BLaER1 treated with 17β-estradiol and CSF1 and Interleukin-3, amounts not matched to agents 10 nM and 100 nM (cell line): ENCODE results near the gene RPL32.
A peak's percentile ranks its signal among the peaks of the same experiment; 100 is the strongest.
"Not testable (repeated sequence)": the region's sequence is repeated elsewhere in the genome, so short reads cannot be mapped to it uniquely, and the experiment has no call there.

ENCODE experiments used
- H3K27ac ChIP-seq, 11 experiments: shearing (Covaris generic); formaldehyde crosslinking; 2 replicates each; pipeline ENCODE4 v1.8.1; 2022
- H3K27me3 ChIP-seq, 11 experiments: shearing (Covaris generic); formaldehyde crosslinking; 2 replicates each; pipeline ENCODE4 v1.8.1; 2022
- H3K36me3 ChIP-seq, 11 experiments: shearing (Covaris generic); formaldehyde crosslinking; 2 replicates each; pipeline ENCODE4 v1.8.1; 2022
- H3K4me1 ChIP-seq, 10 experiments: shearing (Covaris generic); formaldehyde crosslinking; 2 replicates each; pipeline ENCODE4 v1.8.1; 2022
- H3K4me2 ChIP-seq, 11 experiments: shearing (Covaris generic); formaldehyde crosslinking; 2 replicates each; pipeline ENCODE4 v1.8.1; 2022
- H3K4me3 ChIP-seq, 10 experiments: shearing (Covaris generic); formaldehyde crosslinking; 2 replicates each; pipeline ENCODE4 v1.8.1; 2022
- H3K9ac ChIP-seq, 11 experiments: shearing (Covaris generic); formaldehyde crosslinking; 2 replicates each; pipeline ENCODE4 v1.8.1; 2022
- H3K9me3 ChIP-seq, 11 experiments: shearing (Covaris generic); formaldehyde crosslinking; replicated peaks in 1 of 11; 2 replicates each; pipeline ENCODE4 v1.8.1; 2022
- H4K20me1 ChIP-seq, 11 experiments: shearing (Covaris generic); formaldehyde crosslinking; 2 replicates each; pipeline ENCODE4 v1.8.1; 2022
- Cebpa-rat ChIP-seq, 11 experiments: shearing (Covaris generic); IDR thresholded peaks; 2 replicates each; pipeline ENCODE4 v1.8.1; 2022

Gene RPL32

GRCh38 chr3:12856626-12857025, 15.3 kb upstream of the RPL32 start:
- Histone ChIP-seq H3K36me3 (no peaks in the 10 kb centered on the region), H3K4me3 (no peak overlapping the region), H3K9ac (no peak overlapping the region), H4K20me1 (no peaks in the 10 kb centered on the region), H3K27ac (no peak overlapping the region), H3K27me3 (no peaks in the 10 kb centered on the region), H3K4me1 (peaks cover 18 to 58% (median 47%) of the 10 kb centered on the region in 10 experiments), H3K9me3 (no peaks in the 10 kb centered on the region), H3K4me2 (peak overlapping the region in 9 of 11 experiments; percentile 12 to 77 (median 51); a peak in 16 of 22 replicates)
- no peak for TF ChIP-seq Cebpa-rat (IDR thresholded peaks at IDR 0.05)

DNA sequence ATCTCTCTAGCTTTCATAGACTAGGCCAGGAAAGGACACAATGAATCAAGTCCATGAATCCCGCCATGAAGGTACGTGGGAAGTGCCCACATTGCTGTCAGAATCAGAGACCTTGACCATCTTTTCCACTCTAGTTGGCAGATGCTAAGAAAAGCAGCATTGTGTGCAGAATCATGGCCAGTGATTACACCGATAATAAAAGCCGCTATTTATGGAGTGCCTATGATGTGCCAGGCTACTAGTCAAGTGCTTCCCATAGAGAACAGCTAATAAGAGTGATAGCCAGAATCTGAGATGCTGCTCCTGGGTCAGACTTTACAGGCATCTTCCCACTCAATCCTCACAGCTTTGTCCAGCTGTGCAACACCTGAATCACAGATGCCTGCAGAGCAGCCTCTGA, 13.2 kb upstream of the RPL32 start:
- Histone ChIP-seq H3K9ac (peak overlapping the region in 2 of 11 experiments; percentile 12 to 29; a peak in 2 of 22 replicates), H3K27ac (peak overlapping the region in 7 of 11 experiments; percentile 24 to 49 (median 40); a peak in 8 of 22 replicates), H3K36me3 (no peaks in the 10 kb centered on the region), H3K4me1 (peaks cover 18 to 51% (median 43%) of the 10 kb centered on the region in 10 experiments), H3K9me3 (peaks cover 0 to 7% (median 0%) of the 10 kb centered on the region in 11 experiments; a peak in 3 of 22 replicates), H3K4me2 (peak overlapping the region; percentile 61 to 87 (median 72); a peak in 21 of 22 replicates), H3K4me3 (no peak overlapping the region), H4K20me1 (no peaks in the 10 kb centered on the region), H3K27me3 (no peaks in the 10 kb centered on the region)
- TF ChIP-seq Cebpa-rat (IDR thresholded peaks at IDR 0.05): no peak

- Histone ChIP-seq H3K4me2 (peak overlapping the region; percentile 61 to 87 (median 72)), H3K27ac (peak overlapping the region in 8 of 11 experiments; percentile 1 to 49 (median 39); a peak in 10 of 22 replicates)
- not testable (repeated sequence) for H3K27me3 ChIP-seq
These were observed 12.5 kb upstream of the RPL32 start for GRCh38 chr3:12853847-12854246.

DNA sequence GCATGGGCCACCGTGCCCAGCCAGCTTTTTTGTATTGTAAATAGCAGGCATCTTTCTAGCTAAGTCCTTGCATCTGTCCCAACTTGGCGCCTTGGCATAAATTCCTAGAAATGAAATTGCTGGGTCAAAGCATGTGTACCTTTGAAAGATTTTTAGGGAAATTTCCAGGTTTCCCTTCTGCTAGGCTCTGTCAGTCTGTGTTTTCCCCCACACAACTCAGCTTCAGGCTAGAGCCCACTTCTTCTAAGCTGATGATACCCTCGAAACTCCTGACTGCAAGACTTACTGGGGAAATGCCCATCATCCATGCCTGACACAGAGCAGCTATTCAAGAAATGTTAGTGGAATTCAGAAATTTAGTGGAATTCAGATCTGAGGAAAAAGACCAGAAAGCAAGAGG, 10.8 kb upstream of the RPL32 start:
- no peak for TF ChIP-seq Cebpa-rat (IDR thresholded peaks at IDR 0.05)
- Histone ChIP-seq H3K27me3 (no peaks in the 10 kb centered on the region), H4K20me1 (no peaks in the 10 kb centered on the region), H3K4me3 (no peak overlapping the region), H3K9ac (no peak overlapping the region), H3K27ac (no peak overlapping the region; a peak in 1 of 22 replicates), H3K9me3 (peaks cover 0 to 7% (median 0%) of the 10 kb centered on the region in 11 experiments; a peak in 3 of 22 replicates), H3K4me2 (peak overlapping the region in 1 of 11 experiments; percentile 66; a peak in 2 of 22 replicates), H3K4me1 (peaks cover 18 to 51% (median 43%) of the 10 kb centered on the region in 10 experiments), H3K36me3 (no peaks in the 10 kb centered on the region)

More at GRCh38 chr3:12853847-12854246, 12.5 kb upstream of the RPL32 start:
- H3K9me3 ChIP-seq, H4K20me1 ChIP-seq, H3K4me3 ChIP-seq, H3K36me3 ChIP-seq: not testable (repeated sequence)
- H3K4me1 ChIP-seq: peaks cover 18 to 51% (median 43%) of the 10 kb centered on the region in 10 experiments
- peak overlapping the region in 4 of 11 experiments; percentile 19 to 35 (median 29); a peak in 5 of 22 replicates for H3K9ac ChIP-seq

GRCh38 chr3:12845811-12846210, 4.4 kb upstream of the RPL32 start:
- no peak overlapping the region for H3K9ac ChIP-seq

DNA sequence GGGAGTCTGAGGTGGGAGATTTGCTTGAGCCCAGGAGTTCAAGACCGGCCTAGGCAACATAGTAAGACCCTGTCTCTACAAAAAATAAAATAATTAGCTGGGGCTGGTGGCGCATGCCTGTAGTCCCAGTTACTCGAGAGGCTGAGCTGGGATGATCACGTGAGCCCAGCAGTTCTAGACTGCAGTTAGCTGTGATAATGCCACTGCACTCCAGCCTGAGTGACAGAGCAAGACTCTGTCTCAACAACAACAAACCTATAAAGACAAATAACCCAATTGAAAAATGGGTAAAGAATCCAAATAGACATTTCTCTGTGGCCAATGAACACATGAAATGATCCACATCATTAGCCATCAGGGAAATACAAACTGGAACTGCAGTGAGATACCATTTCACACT, 1.1 kb upstream of the RPL32 start:
- peak overlapping the region in 1 of 11 experiments; percentile 46; a peak in 1 of 22 replicates for H3K4me2 ChIP-seq
- H3K4me1 ChIP-seq: peaks cover 31 to 45% (median 37%) of the 10 kb centered on the region in 10 experiments
- H3K27ac ChIP-seq: peak overlapping the region in 4 of 11 experiments; percentile 95 to 99 (median 98); a peak in 2 of 22 replicates
- no peaks in the 10 kb centered on the region for H3K9me3 ChIP-seq
- H3K9ac ChIP-seq: peak overlapping the region in 1 of 11 experiments; percentile 99; a peak in 1 of 22 replicates
- H3K36me3 ChIP-seq: peaks cover 28 to 34% (median 33%) of the 10 kb centered on the region in 11 experiments
- no peak for TF ChIP-seq Cebpa-rat (IDR thresholded peaks at IDR 0.05)
- H3K27me3 ChIP-seq: no peaks in the 10 kb centered on the region
- H4K20me1 ChIP-seq: peaks cover 30 to 38% (median 33%) of the 10 kb centered on the region in 11 experiments
- H3K4me3 ChIP-seq: no peak overlapping the region

More at GRCh38 chr3:12845811-12846210, 4.4 kb upstream of the RPL32 start:
- Histone ChIP-seq H4K20me1 (peaks cover 0 to 5% (median 0%) of the 10 kb centered on the region in 11 experiments; a peak in 4 of 22 replicates), H3K27me3 (no peaks in the 10 kb centered on the region), H3K4me3 (no peak overlapping the region), H3K36me3 (peaks cover 0 to under 1% (median 0%) of the 10 kb centered on the region in 11 experiments; a peak in 3 of 22 replicates), H3K9me3 (peaks cover 0 to 6% (median 0%) of the 10 kb centered on the region in 11 experiments; a peak in 3 of 22 replicates), H3K4me2 (peak overlapping the region in 1 of 11 experiments; percentile 54; a peak in 1 of 22 replicates), H3K4me1 (peaks cover 0 to 16% (median 7%) of the 10 kb centered on the region in 10 experiments; a peak in 11 of 20 replicates), H3K27ac (no peak overlapping the region)
- no peak for TF ChIP-seq Cebpa-rat (IDR thresholded peaks at IDR 0.05)

- peak overlapping the region in 2 of 10 experiments; percentile 87; a peak in 3 of 20 replicates for H3K4me3 ChIP-seq
- H4K20me1 ChIP-seq: peaks cover 35 to 43% (median 38%) of the 10 kb centered on the region in 11 experiments
- H3K4me1 ChIP-seq: peaks cover 36 to 49% (median 42%) of the 10 kb centered on the region in 10 experiments
- no peaks in the 10 kb centered on the region for H3K27me3 ChIP-seq
- H3K36me3 ChIP-seq: peaks cover 33 to 39% (median 38%) of the 10 kb centered on the region in 11 experiments
- H3K9ac ChIP-seq: peak overlapping the region; percentile 94 to 100 (median 97); a peak in 21 of 22 replicates
- H3K27ac ChIP-seq: peak overlapping the region; percentile 93 to 99 (median 98)
- peak overlapping the region in 7 of 11 experiments; percentile 14 to 95 (median 81); a peak in 9 of 22 replicates for H3K4me2 ChIP-seq
- H3K9me3 ChIP-seq: no peaks in the 10 kb centered on the region
- TF ChIP-seq Cebpa-rat (IDR thresholded peaks at IDR 0.05): no peak
These were observed 584 bp upstream of the RPL32 start for GRCh38 chr3:12841970-12842328.

DNA sequence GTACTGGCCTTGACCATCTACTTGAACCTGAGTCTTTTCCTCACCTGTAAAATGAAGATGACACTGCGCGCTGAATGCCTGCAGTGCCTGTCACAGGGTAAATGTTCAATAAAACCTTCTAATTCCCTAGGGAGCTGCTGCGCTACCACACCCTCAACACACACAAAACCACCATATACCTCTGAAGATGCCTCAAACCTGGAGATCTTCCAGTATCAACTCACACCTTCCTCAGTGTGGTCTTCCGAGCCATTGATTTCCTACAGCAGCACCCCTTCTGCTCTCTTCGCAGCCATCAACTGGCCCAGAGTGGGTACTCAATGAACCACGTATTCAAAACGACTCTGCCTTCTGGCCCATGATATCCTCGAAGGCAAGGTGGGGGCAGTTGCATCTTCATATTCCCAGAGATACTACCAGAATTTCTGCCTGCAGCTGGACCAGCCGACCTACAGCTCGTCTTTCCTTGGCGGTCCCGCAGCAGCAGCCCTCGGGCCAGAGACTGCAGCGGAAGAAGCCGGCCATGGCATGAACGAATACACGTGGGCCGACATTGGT, 695 bp downstream of the RPL32 start:
- H4K20me1 ChIP-seq: peaks cover 48 to 56% (median 51%) of the 10 kb centered on the region in 11 experiments
- H3K4me3 ChIP-seq: peak overlapping the region; percentile 83 to 97 (median 91)
- H3K27me3 ChIP-seq: no peaks in the 10 kb centered on the region
- peak overlapping the region; percentile 94 to 100 (median 97) for H3K9ac ChIP-seq
- peak overlapping the region; percentile 81 to 98 (median 95) for H3K4me2 ChIP-seq
- H3K27ac ChIP-seq: peak overlapping the region; percentile 93 to 99 (median 98)
- H3K9me3 ChIP-seq: no peaks in the 10 kb centered on the region
- no peak for TF ChIP-seq Cebpa-rat (IDR thresholded peaks at IDR 0.05)
- peaks cover 46 to 52% (median 51%) of the 10 kb centered on the region in 11 experiments for H3K36me3 ChIP-seq
- peaks cover 36 to 49% (median 47%) of the 10 kb centered on the region in 10 experiments for H3K4me1 ChIP-seq

- H4K20me1 ChIP-seq: peaks cover 53 to 61% (median 56%) of the 10 kb centered on the region in 11 experiments
These were observed 1.2 kb downstream of the RPL32 start for GRCh38 chr3:12840148-12840547.

More at GRCh38 chr3:12840148-12840547, 1.2 kb downstream of the RPL32 start:
- H3K27me3 ChIP-seq, H3K9me3 ChIP-seq: not testable (repeated sequence)
- peak overlapping the region; percentile 93 to 99 (median 98); a peak in 21 of 22 replicates for H3K27ac ChIP-seq
- peaks cover 36 to 54% (median 49%) of the 10 kb centered on the region in 10 experiments for H3K4me1 ChIP-seq
- peak overlapping the region; percentile 83 to 97 (median 91) for H3K4me3 ChIP-seq
- peak overlapping the region; percentile 94 to 100 (median 97) for H3K9ac ChIP-seq
- peaks cover 51 to 57% (median 56%) of the 10 kb centered on the region in 11 experiments for H3K36me3 ChIP-seq
- H3K4me2 ChIP-seq: peak overlapping the region; percentile 81 to 98 (median 95)
